H1 (cell line): ENCODE measurements around the gene MBNL2.

ENCODE experiments used
- BCL11A ChIP-seq, 2 experiments: IDR thresholded peaks; one replicate each; pipeline ENCODE4 v1.6.1; 2011; ENCODE audit warnings: low read depth in 2 of 2, low read length in 2 of 2, mild to moderate bottlenecking in 2 of 2
- CTCF ChIP-seq, 3 experiments: IDR thresholded peaks; 1 replicate in 2 of 3; 2 replicates in 1 of 3; pipeline versions ENCODE4 v1.5.1 to v1.6.1; 2011; ENCODE audit warnings: low read length in 3 of 3, mild to moderate bottlenecking in 3 of 3, inconsistent platforms in 2 of 3, low read depth in 1 of 3, moderate library complexity in 1 of 3; ENCODE audit not compliant: insufficient read depth in 1 of 3; ENCODE audit errors: control extremely low read depth in 1 of 3
- JUN ChIP-seq: IDR thresholded peaks from 2 replicates; pipeline ENCODE4 v1.6.1; 2011; ENCODE audit warnings: low read depth, mild to moderate bottlenecking, improper control_type of control experiment, low read length

- no peak for TF ChIP-seq JUN
- TF ChIP-seq BCL11A (IDR thresholded peaks at IDR 0.05; ENCODE audit: low read depth in 2 of 2, low read length in 2 of 2): no peak
- TF ChIP-seq CTCF (IDR thresholded peaks at IDR 0.05; ENCODE audit: control extremely low read depth in 1 of 3, insufficient read depth in 1 of 3, low read depth in 1 of 3, low read length in 3 of 3): no peak
Observed at GRCh38 chr13:97310809-97311436, 88.8 kb downstream of the MBNL2 start.
